Measurements from ENCODE around the gene GINS3.

Gene GINS3

DNA sequence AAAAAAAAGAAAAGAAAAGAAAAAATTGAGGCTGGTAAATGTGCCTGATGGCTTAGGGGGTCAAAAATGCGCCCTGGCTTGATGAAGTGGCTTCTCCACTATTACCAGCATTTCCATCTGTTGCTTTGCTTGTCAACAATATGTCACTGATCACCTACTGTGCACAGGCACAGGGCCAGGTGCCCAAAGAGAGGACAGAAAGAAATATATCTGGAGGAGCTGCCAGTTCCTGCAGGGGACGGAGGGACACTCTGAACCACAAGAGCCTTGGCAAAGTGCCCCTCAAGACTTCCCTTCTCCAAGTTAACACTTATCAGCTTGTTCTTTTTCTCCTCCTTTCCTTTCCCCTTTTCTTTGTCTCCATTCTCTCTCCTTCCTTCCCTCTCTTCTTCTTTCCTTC, 34.7 kb downstream of the GINS3 start:
- DNase-seq = peak; percentile 75

DNA sequence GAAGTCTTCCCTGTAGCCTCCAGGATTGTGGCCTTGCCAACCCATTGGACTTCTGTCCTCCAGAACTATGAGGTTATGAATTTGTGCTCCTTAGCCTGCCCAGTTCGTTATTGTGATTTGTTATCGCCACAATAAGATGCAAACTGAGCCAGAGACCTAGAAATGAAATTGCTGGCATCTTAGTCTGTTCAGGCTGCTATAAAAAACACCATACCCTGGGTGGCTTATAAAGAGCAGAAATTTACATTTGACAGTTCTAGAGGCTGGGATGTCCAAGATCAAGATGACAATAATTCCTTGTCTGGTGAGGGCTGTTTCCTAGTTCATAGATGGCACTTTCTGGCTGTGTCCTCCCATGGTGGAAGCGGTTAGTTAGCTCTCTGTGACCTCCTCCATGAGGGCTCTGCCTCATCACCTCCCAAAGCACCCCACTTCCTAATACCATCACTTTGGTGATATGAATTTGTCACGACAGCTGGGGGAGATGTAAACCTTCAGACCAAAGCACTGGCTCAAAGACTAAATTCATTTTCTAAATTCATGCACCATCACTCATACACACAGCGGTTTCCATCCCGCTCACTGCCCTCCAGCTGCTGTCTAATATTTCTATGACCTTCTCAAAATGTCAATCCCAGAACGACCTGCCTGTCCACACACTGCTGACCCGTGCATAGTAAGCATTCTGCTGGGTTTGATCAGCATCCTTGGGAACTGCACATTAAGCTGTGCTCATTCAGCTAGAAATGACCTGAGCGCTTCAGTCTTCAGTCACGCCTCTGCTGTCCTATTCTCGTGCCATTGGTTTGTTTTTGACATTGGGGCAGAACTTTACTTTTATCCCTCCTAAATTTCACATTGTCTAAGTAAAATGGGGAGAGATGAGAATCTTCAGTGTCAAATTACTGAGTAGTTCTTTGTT, 36.6 kb downstream of the GINS3 start:
- no peak for DNase-seq

DNA sequence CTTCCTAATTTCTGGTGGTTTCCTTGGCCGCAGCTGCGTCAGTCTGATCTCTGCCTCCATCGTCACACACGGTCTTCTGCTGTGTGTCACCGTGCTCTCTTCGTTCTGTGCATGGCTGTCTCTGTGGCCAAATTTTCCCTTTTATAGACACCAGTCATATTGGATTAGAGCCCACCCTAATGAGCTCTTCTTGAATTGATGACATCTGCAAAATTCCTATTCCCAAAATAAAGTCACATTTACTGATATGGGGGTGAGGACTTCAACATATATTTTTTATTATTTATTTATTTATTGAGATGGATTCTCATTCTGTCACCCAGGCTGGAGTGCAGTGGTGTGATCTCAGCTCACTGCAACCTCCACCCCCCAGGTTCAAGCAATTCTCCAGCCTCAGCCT, 38.4 kb downstream of the GINS3 start:
- no peak for DNase-seq

DNA sequence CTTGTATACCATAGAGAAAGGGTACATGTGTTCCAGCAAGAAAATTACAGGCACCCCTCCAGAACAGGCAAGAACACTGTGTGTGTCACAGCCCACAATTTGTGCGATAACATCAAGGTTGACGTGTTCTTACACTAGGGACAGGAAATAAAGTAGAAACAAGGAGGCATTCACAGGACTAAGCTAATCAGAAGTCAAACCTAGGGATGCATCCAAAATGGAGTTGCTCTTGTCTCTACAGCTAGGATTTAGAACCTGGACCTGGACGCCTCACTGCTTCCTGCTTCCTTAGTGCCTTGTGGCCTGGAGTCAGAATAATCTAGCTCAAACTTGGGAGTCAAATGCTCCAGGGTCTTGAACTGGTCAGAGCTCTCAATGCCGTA, 41.3 kb downstream of the GINS3 start:
- no peak for DNase-seq

DNA sequence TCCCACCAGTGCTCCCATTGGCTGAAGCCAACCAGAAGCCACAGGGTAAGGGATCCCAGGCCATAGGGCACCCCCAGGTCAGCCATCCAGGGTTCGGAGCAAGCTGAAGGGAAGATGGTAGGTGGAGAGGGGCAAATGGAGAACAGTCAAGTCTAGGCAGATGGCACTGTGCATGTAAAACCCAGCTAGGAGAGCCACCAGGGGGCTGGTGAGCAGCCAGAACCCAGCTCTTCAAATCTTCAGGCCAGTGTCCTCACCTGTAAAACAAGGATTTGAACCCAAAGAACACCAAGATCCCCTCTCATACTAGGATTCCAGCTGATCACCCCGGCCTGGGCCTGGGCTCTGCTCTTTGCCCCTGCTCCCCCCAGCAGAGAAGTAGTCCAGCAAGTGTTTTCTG, 43.5 kb downstream of the GINS3 start:
- DNase-seq = no peak

DNA sequence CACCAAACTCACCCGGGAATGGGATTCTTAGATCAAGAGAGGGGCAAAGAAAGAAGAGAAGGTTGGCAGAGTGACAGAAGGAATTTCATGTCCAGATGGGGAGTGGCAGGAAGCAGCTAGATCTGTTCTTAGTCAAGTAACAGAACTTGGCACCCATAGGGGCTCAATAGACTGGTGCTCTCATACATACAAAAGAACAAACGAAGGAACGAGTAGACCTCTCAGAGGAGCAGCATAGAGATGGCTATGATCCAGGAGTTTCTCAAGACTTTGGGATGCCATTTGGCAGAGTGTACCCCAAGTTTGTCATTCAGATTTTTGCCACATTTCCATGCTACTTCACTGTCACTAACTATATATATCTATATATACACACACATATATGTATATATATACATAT, 47.9 kb downstream of the GINS3 start:
- no peak for DNase-seq

DNA sequence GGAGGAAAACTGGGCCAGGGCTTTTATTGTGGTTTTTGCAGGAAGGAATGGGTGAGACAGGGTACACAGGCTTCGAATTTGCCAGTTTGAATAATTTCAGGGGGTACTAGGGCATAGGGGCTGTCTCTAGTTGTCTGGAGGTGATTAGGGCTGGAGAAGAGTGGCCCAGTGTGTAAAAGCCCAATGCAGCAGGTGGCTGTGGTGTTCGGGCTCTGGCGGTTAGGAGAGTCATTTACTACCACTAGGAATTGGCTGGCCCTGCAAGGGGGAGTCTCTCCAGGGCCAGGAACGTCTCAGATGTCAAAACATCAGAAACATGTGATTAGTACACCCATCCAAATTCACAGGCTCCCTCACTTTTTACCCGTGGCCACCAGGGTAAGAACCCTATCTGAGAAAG, 50.3 kb downstream of the GINS3 start:
- DNase-seq = peak; percentile 73

DNA sequence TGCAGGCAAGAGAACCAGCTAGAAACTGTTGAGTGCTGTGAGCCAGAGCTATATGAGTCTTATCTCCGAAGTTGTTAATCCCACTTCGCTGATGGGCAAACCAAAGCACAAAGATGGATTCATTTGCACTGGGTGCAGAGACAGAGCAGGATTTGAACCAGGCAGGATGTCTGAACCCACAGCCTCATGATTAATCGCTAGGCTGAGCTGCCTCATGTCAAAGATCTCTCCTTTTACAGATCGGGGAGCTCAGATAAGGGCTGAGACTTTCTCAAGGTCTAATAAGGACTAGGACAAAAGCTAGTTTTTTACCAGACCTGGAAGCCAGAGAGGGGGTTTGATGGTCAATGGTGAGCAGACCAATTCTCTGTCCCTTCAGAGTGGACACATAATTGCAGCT, 51.5 kb downstream of the GINS3 start:
- no peak for DNase-seq

DNA sequence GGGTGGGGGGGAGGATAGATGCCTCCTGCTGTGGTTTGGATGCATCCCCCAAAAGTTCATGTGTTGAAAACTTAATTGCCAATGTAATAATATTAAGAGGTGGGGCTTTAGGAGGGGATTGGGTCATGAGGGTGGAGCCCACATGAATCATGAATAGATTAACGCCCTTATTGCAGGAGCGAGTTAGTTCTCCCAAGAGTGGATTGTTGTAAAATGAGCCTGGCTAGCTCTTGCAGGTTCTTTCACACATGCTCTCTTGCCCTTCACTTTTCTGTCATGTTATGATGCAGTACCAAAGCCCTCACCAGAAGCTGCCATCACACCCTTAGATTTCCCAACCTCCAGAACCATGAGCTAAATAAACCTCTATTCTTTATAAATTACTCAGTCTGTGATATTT, 52.0 kb downstream of the GINS3 start:
- DNase-seq = no peak

DNA sequence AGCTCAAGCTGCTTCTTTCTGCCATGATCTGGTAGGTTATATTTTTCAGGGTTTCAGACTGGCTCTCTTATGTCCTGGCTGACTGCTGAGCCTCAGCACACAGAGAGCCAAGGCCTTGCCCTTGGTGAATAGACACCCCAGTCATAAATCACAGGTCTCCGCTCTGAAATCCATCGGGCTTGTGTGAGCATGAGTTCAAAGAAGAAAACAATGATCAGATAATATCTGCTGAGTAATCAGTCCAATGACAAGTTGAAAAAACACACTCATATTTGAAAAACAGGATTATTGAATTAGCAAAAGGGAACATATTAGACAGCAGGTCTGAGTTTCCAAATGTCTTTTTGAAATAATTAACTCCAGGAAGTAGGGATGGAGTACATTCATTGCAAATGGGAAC, 56.6 kb downstream of the GINS3 start:
- DNase-seq = peak; percentile 54

DNA sequence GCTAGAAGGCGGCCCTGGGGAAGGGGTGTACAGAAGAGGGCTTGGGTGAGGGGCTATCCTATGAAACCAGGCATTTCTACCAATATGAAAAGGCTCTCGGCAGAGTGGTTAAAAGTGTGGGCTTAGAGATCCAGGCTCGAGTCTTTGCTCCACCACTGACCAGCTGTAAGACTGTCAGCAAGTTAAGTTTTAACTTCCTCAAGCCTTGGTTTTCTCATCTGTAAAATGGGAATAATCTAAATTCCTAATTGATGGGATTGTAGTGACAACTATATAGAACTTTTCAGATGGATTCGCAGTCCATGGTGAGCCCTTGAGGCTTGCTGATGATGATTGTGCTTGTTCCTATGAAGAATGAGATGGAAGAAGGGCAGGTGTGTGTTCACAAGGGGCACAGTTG, 57.0 kb downstream of the GINS3 start:
- DNase-seq = no peak

DNA sequence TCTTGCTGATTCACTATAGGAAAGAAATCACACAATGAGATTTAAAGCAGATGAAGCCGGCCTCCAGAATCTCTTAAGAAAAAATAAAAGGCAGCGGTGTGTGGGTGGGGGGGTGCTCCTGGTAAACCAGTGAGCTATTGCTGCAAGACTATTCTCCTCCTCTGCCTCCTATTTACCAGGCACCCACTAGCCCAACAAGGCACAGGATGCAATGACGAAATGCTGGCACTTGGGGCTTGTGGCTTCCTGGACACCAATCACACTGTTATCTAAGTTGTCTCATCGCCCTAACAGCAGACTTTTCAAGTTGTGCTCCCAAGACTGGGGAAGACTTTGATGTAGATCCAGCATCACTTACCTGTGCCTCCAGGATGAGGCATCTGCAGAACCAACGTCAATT, 57.5 kb downstream of the GINS3 start:
- DNase-seq = no peak

DNA sequence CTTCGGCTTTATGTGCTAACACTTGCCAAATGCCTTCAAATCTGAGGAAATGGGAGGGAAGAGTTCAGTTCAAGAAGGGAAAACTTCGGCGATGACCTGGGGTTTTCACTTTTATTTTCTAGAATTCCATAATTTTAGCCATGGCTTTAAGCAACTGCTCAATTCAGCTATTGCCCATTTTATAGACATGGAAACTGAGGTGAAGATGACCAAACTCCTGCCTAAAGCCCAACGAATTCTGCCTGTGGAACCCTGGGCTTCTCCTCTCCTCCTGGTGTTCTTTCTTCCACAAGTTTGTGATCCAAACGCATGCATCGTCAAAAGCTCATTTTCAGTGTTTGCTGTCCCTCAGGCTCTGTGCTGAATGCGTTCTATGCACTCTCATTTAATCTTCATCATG, 58.3 kb downstream of the GINS3 start:
- DNase-seq = no peak

DNA sequence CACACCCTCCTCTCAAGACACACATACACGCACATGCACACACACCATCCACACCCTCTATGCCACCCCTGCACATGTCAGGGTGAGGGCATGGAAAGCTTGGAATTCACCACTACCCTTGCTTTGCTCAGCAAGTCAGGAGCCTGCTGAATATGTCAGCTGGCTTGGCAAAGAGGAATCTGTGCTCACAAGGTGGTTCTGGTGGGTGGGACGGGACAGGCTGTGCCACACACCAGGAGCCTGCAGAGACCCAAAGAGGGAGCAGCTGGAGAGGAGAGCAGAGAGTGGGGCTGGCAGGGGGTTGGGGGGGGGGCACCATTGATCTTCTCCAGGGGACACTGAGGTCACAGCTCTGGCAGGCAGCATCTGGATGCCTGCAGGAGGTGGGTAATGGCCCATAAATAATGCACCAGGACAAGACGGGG, 59.0 kb downstream of the GINS3 start:
- peak; percentile 78 for DNase-seq

DNA sequence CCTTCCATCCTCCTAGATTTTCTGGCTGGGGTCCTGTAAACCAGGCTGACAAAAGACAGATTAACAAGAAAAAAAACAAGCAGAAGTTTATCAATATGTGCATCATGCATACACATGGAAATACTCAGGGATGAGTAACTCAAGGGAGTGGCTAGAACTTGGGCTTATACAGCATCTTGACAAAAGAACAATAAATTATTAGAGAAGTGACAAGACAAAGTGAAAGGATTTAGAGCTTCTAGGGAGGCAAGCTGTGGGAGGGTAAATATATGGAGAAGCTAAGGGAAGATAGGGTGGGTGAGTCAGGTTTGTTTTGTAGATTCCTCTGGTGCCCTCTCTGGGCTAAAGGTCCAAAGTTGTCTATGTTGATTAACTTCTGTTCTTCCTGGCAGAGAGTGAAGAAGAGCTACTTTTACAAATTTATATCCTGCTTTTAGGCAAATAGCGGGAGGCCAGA, 59.7 kb downstream of the GINS3 start:
- peak; percentile 41 for DNase-seq

DNA sequence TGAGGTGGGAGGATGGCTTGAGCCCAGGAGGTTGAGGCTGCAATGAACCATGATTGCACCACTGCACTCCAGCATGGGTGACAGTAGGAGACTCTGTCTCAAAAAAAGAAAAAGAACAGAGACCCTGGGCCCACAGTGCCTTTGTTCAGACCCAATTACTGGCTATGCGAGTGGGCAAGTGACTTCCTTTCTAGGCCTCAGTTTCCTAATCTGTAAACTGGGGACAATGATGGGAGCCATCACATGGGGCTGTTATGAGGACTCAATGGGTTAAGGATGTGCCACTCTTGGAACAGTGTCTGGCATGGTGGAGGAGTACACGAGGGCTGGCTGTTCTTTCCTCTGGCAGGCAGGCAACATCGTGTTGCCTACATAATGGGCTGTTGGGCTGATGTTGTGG, 60.4 kb downstream of the GINS3 start:
- no peak for DNase-seq

DNA sequence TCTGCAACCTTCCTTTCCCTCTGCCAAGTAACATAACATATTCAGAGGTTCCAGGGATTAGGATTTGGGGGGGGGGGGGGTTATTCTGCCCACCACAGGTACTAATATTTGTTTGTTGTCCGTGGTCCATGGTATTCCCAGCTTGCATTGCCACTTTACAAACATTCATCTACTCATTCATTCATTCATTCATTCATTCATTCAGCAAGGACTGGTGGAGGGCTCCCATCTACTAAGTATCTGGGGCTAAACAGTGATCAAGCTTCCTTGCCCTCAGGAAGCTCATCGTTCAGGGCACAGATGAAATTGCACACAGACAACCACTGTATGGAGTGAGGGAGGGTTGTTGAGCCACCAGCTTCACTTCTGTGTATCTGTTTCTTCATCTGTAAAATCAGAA, 61.9 kb downstream of the GINS3 start:
- DNase-seq = no peak

DNA sequence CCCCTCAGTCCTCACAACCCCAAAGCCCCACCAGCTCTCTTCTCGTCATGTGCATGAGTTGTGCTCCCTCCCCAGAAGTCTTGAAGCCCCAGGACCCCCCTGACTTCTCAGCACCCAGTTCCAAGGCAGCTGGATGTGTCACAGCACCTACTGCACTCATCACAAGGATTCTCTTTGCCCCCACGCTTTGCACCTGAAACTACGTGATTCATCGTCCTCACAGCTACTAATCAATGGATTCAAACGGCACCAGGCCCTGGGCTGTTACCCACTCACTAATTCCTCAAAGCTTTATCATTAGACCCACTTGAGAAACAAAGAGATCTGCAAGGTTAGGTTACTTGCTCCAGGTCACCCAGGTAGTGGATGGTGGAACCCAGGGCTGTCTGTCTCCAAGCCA, 62.6 kb downstream of the GINS3 start:
- no peak for DNase-seq
